ENCODE measurements around the gene SEC62.

DNA sequence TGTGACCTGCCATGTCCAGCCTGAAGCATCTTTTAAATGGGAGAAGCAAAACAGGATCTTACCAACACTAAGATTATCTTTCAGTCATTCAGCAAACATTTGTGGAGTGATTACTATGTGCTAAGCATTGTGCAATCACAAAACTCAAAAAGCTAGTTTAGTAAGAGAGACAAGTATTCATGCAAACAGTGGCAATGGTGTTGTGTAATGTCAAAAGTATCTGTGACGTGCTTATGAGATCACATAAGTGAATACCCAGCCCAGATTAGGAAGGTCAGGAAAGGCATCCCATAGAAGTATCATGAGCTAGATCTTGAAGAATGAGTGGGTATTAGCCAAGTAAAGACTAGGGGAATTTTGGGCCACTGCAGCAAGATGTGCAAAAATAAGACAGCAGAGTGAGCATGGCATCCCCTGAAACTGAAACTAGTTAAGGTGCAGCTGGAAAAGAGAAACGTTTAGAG lies 32.1 kb downstream of the SEC62 start:
- TF ChIP-seq POLR2AphosphoS5 (IDR thresholded peaks at IDR 0.05; ENCODE audit: borderline replicate concordance, low read depth, low read length) = no peak
- TF ChIP-seq EZH2 (IDR thresholded peaks at IDR 0.05) = no peak
